ENCODE results near the gene PIP4K2C. TPM values are rescaled to one million over a fixed set of nuclear protein-coding genes. Genes with fewer than 3 reads are reported as not detected.

PIP4K2C gene
- total RNA-seq, 1 experiment from 2014 or later: 37.1 TPM

DNA sequence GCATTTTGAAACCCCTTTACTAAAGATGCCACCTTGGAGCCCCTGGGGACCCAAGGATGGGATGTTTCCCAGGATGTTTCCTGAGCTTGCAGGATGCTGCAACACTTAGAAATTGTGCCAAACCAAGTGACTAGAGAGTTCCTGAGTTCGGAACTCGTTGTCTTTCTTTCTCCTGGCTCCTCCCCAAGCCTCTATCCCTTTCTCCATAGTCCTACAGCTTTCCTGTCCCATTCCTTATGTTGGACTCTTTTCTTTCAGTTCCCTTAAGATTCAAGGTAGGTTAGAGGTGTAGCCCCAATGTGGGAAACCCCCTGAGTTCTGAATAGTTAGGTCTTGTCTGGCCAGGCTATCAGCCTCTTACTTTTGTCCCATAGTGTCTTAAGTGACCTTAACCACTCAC lies 42.5 kb upstream of the PIP4K2C start:
- Histone ChIP-seq H2BK12ac (ENCODE audit: insufficient read length, low read depth, low read length) (no peak overlapping the region), H3K27me3 (ENCODE audit: insufficient read depth, low read length) (no peaks in the 10 kb centered on the region; the same call in 1 of the 2 replicates), H3K18ac (ENCODE audit: insufficient read length, low read depth, low read length) (no peak overlapping the region), H3K4me2 (ENCODE audit: insufficient read depth, insufficient read length, low read length) (no peak overlapping the region), H3K27ac (ENCODE audit: insufficient read length, low read depth, low read length) (no peak overlapping the region), H3K79me1 (ENCODE audit: insufficient read depth, low read depth, low read length, poor library complexity, severe bottlenecking) (peaks cover 14% of the 10 kb centered on the region), H2BK15ac (ENCODE audit: low read depth, low read length) (no peak overlapping the region), H4K91ac (ENCODE audit: insufficient read length, low read depth, low read length) (no peak overlapping the region), H3K9me3 (ENCODE audit: control insufficient read depth, low read depth, low read length) (no peaks in the 10 kb centered on the region), H3K14ac (ENCODE audit: insufficient read depth, low read length) (no peak overlapping the region), H3K23me2 (ENCODE audit: insufficient read length, low read depth, low read length, poor library complexity, severe bottlenecking) (peaks cover 16% of the 10 kb centered on the region), H2AFZ (ENCODE audit: low read length) (no peak overlapping the region), H3K4me1 (ENCODE audit: insufficient read depth, low read length) (peaks cover 11% of the 10 kb centered on the region), H2BK120ac (ENCODE audit: low read depth, low read length, poor library complexity, severe bottlenecking) (no peak overlapping the region), H2AK5ac (ENCODE audit: insufficient read length, low read length) (no peak overlapping the region), H3K56ac (ENCODE audit: insufficient read length, low read depth, low read length) (no peak overlapping the region), H4K5ac (ENCODE audit: insufficient read length, low read depth, low read length) (no peak overlapping the region), H3K9ac (ENCODE audit: extremely low read depth, insufficient read length, low read length) (no peak overlapping the region), H3K79me2 (ENCODE audit: insufficient read depth, low read length) (no peaks in the 10 kb centered on the region; the same call in 1 of the 2 replicates), H4K20me1 (ENCODE audit: control insufficient read depth, insufficient read depth, insufficient read length) (no peaks in the 10 kb centered on the region), H3T11ph (ENCODE audit: low read length) (no peak overlapping the region), H2BK20ac (ENCODE audit: low read depth, low read length, poor library complexity, severe bottlenecking) (no peak overlapping the region), H3K4ac (ENCODE audit: low read depth, low read length) (no peak overlapping the region), H4K8ac (replicated peaks; ENCODE audit: insufficient read length, low read depth, low read length) (no peak overlapping the region), H3K23ac (ENCODE audit: insufficient read length, low read depth, low read length) (no peak overlapping the region), H2BK5ac (ENCODE audit: insufficient read length, low read length) (no peak overlapping the region)
- Mint-ChIP-seq H3K27ac (no peak overlapping the region), H3K4me3 (peak overlapping the region in 1 of 2 experiments; percentile 84; a peak in 2 of 5 replicates), H3K36me3 (ENCODE audit: insufficient read depth in 1 of 3, low read depth in 3 of 3) (peaks cover 0 to 9% (median 8%) of the 10 kb centered on the region in 3 experiments; a peak in 4 of 7 replicates), H3K9me3 (no peaks in the 10 kb centered on the region), H3K27me3 (ENCODE audit: low read depth) (peaks cover 22% of the 10 kb centered on the region), H3K4me1 (peaks cover 50 to 60% of the 10 kb centered on the region in 2 experiments)
- WGBS (ENCODE audit: extremely low coverage, insufficient read length, low lambda C conversion rate): no CpG with 5 or more reads among the region's 2 CpGs
- TF ChIP-seq, protein P1, sequence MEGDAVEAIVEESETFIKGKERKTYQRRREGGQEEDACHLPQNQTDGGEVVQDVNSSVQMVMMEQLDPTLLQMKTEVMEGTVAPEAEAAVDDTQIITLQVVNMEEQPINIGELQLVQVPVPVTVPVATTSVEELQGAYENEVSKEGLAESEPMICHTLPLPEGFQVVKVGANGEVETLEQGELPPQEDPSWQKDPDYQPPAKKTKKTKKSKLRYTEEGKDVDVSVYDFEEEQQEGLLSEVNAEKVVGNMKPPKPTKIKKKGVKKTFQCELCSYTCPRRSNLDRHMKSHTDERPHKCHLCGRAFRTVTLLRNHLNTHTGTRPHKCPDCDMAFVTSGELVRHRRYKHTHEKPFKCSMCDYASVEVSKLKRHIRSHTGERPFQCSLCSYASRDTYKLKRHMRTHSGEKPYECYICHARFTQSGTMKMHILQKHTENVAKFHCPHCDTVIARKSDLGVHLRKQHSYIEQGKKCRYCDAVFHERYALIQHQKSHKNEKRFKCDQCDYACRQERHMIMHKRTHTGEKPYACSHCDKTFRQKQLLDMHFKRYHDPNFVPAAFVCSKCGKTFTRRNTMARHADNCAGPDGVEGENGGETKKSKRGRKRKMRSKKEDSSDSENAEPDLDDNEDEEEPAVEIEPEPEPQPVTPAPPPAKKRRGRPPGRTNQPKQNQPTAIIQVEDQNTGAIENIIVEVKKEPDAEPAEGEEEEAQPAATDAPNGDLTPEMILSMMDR (conservative IDR thresholded peaks at IDR 0.05): no peak
- no peak for DNase-seq

All from H9 (cell line).